ENCODE data around the gene ASB16.
"Not testable (repeated sequence)": the region's sequence is repeated elsewhere in the genome, so short reads cannot be mapped to it uniquely, and the experiment has no call there.

Gene ASB16

DNA sequence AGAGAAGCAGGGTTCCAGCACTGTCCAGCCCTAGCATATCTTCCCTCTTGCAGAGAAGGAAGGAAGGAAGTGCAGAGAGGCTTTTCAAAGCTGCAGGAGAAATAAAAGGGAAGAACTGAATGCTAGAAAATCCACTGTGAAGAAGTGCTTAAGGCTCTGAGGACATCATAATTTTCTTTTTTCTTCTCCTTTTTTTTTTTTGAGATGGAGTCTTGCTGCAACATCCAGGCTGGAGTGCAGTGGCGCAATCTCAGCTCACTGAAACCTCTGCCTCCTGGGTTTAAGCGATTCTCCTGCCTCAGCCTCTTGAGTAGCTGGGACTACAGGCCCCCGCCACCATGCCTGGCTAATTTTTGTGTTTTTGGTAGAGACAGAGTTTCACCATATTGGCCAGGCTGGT, 21.4 kb upstream of the ASB16 start:
- DNase-seq (ENCODE audit: low spot score) = not testable (repeated sequence)

DNA sequence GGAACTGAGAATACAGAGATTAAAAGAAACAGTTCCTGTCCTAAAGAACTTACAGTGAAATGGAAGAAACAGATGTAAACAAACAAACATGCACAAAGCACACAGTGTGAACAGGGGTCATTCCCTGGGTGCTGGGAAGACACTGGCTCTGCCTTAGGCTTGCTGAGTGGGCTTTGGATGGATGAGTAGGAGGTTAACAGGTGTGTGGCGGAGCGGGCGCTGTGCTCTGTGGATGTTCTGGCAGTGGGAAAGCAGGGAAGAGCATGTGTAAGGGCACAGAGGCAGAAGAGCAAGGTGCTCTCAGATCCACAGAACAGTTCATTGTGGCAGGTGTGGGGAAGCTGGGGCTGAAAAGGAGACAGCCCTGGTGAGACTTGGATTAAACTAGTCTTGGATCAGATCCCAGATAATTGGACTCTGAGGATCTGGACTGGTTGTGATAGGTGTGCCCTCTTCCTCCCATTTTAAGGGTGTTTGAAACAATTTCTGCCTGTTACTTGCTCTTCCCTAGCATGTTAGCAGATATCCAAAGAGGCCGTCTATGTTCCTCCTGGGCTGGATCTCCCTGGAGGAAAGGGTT, 20.7 kb upstream of the ASB16 start:
- no peak for DNase-seq (ENCODE audit: low spot score)

GRCh38 chr17:44152875-44153274, 17.6 kb upstream of the ASB16 start:
- DNase-seq (ENCODE audit: low spot score) = no peak

- DNase-seq (ENCODE audit: low spot score) = no peak
Observed at GRCh38 chr17:44155488-44155887, 15.0 kb upstream of the ASB16 start.

DNA sequence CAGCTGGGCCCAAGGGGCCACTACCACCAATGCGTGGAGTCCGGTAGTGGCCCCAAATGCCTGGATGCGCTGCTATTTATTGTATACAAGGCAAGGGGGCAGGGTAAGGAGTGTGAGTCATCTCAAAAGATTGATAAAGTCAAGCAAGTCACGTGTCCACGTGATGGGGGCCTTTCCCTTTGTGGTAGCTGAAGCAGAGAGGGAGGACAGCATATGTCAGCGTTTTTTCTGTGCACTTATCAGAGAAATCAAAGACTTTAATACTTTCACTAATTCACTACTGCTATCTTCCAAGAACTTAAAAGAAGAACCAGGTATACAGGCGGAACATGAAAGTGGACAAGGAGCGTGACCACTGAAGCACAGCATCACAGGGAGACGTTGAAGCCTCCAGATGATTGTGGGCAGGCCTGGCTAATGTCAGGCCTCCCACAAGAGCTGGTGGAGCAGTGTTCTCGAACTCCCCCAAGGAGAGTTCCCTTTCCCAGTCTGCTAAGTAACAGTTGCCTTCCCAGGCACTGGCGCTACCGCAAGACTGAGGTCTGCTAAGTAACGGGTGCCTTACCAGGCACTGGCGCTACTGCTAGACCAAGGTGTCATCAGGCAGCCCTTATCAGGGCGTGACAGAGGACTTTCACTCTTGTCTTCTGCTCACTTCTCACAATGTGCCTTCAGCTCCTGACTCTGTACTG, 10.8 kb upstream of the ASB16 start:
- no peak for DNase-seq (ENCODE audit: low spot score)

DNA sequence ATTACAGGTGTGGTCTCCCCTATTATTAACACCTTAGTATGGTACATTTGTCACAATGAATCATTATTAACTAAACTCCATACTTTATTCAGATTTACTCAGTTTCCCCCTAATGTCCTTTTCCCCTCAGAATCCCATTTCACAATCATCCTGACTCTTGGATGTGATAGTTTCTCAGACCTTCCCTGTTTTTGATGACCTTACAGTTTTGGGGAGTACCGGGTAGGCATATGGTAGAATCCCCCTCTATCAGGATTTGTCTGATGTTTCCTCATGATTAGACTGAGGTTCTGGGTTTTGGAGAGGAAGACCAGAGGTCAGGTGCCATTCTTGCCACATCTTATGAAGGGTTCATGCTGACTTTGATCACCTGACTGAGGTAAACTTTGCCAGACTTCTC, 6.0 kb upstream of the ASB16 start:
- DNase-seq (ENCODE audit: low spot score) = no peak

GRCh38 chr17:44167181-44167861, 3.2 kb upstream of the ASB16 start:
- no peak for DNase-seq (ENCODE audit: low spot score)

DNA sequence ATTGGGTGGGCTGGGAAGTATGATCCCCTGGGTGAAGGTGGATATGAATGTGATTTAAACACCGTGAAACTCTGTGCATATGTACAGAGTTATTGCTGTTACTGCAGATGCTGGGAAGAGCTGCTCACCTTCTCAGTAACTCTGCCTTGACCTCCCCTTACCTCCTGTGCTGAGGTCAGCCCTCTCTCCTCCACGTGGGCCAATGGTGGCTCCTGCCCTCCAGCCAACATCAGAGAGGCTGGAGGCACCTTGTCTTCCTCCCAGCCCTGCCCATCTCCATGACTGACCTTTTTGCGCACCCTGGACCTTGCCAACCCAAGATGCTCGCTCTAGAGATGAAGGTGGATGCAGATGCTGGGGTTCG, 387 bp upstream of the ASB16 start:
- DNase-seq (ENCODE audit: low spot score) = no peak

DNA sequence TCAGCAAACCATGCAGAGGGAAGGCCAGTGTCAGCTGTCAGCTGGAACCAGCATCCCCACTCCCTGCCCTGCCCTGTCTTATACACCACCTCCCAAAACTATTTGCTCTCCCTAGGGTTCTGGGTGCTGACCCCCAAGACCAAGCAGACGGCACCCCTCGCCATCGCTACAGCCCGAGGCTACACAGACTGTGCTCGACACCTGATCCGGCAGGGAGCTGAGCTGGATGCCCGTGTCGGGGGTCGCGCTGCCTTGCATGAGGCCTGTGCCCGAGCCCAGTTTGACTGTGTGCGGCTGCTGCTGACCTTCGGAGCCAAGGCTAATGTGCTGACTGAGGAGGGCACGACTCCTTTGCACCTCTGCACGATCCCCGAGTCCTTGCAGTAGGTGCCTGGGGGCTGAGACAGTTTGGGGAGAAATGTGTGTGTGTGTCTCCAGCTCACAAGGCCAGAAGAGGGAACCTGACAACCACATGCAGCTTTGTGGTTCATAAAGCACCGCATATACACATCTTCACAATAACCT, 1.5 kb downstream of the ASB16 start:
- no peak for DNase-seq (ENCODE audit: low spot score)

DNA sequence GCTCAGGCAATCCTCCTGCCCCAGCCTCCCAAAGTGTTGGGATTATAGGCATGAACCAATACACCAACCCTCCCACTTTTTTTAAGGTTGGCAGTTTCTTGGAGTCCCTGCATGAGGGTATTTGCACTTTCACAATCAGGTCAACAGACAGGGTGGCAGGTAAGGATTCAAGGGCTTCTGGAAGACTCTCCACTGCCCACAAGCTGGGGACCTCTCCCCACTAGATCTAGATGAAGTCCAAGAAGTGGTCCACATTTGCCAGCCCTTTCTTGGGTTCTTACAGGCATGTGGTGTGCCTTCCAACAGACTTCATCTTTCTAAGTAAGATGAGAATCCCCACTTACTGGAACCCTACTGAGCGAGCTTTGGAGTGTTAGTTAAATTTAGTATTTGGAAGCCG, 3.9 kb downstream of the ASB16 start:
- DNase-seq (ENCODE audit: low spot score) = no peak

DNA sequence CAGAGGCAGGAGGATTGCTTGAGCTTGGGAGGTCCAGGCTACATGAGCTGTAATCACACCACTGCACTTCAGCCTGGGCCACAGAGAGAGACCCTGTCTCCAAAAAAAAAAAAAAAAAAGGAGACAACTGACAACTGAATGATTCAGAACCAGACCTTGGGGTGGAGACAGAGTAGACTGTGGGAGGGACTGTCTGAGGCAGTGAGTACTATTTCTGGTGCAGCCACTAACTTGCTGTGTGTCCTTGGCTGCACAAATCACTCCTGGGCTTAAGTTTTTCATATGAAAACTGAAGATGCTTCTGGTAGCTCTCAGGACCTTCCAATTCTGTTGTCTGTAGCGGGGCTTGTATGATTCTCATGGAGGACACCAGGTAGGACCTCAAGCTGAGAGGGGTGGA, 5.8 kb downstream of the ASB16 start:
- DNase-seq (ENCODE audit: low spot score) = no peak

DNA sequence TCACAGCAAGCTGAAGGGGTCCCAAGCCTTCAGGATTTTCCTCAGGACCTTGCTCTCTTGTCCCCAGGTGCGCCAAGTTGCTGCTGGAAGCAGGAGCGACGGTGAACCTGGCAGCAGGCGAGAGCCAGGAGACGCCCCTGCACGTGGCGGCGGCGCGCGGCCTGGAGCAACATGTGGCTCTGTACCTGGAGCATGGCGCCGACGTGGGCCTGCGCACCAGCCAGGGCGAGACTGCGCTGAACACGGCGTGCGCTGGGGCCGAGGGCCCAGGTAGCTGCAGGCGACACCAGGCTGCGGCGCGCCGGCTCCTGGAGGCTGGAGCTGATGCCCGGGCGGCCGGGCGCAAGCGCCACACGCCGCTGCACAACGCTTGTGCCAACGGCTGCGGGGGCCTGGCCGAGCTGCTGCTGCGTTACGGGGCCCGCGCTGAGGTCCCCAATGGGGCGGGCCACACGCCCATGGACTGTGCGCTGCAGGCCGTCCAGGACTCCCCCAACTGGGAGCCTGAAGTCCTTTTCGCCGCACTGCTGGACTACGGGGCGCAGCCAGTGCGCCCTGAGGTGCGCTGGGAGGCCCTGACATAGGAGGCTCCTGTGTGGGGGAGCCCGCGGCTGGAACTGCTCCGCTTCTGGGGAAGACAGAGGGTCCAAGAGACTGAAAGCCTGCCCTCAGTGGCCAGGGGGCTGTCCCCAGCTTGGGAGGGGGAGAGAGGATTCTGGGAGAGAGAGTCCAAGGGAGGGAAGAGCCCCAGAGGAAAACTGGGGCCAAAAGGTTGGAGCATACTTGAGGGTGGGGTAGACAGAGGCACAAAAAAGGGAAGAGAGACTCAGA, 6.4 kb downstream of the ASB16 start:
- no peak for DNase-seq (ENCODE audit: low spot score)

DNA sequence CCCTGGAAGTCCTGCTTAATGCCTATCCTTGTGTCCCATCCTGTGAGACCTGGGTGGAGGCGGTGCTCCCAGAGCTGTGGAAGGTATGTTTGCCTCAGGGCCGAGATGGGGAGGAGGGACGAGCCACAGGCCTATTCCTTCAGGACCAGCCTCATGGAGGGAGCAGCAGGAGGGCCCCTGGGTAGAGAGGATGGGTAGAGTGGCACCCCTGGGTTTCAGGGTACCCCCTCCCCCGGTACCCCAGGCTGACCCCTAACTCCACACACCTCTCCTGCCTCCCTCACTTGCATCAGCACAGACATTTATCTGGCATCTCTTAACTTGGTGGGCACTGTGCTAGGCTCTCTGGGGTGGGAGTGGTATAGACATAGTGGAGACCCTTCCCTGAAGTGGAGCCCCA, 7.1 kb downstream of the ASB16 start:
- no peak for DNase-seq (ENCODE audit: low spot score)

DNA sequence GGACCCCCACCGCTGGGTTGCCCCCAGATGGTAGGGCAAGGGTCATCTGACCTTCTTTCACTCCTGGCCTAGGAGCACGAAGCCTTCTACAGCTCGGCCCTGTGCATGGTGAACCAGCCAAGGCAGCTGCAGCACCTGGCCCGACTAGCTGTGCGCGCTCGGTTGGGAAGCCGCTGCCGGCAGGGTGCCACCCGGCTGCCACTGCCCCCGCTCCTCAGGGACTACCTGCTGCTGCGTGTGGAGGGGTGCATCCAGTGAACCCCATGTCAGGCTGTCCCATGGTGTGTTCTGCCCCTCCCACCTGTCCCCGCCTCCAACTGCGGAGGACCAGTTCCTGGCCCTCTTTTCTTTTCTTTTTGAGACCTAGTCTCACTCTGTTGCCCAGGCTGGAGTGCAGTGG, 7.6 kb downstream of the ASB16 start:
- DNase-seq (ENCODE audit: low spot score) = no peak

- DNase-seq (ENCODE audit: low spot score) = no peak
Observed at GRCh38 chr17:44183024-44183423, 12.5 kb downstream of the ASB16 start.

DNA sequence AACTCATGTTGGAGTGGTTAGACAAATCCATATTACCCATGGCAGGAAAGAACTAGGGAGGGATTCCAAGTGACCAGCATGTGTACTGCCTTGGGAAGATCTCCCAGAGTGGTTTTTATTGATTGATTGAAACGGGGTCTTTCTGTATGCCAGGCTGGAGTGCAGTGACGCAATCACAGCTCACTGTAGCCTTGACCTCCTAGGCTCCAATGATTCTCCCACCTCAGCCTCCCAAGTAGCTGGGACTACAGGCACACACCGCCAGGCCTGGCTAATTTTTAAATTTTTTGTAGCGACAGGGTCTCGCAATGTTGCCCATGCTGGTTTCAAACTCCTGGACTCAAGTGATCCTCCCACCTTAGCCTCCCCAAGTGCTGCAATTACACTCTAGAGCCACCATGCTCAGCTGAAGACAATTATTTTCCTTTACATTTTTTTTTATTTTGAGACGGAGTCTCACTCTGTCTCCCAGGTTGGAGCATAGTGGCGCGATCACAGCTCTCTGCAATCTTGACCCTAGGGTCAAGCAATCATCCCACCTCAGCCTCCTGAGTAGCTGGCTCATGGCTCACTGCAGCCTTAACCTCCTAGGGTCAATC, 13.8 kb downstream of the ASB16 start:
- no peak for DNase-seq (ENCODE audit: low spot score)

DNA sequence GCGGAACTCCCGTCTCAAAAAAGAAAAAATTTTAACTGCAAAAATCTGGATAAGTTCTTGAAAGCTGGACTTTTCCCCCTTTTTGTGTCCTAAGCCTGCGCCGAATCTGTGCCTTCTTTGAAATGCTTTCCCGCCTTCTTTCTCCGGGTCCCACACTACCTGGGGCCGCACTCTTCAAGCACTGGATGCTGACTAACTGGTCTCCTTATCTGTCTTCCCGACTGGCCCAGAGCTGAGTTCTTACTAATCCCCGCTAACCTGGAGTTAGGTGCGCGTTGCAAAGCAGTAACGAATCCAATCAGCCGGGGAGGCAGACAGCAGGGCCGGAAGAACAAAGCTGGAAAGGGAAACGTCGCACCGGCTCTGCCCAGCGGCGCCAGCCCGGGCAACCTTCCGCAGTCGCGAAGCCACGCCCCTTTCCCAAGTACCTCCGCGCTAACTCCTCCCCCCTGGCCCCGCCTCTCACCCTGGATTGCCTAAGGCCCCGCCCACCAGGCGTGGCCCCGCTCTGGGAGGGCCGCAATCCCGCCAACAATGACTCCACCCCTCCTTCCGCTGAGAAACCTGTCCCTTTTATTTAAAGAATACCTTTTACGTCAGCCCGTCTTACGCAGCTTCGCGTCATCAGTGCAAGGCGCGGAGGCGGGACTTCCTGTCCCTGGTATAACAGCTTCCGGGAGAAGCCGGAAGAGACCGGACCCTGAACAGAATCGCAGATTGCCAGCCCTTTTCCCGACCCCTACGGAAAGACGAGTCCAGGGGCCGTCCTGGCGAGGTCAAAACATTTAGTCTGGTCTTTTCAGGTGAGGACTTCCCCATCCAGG, 16.0 kb downstream of the ASB16 start, which contains the start of gene TMUB2:
TMUB2 (plus strand) TSS at position 666 of the 824 bp plus-strand sequence. CDS start 737 bp downstream, outside the sequence.
- peak; percentile 100 for DNase-seq (ENCODE audit: low spot score)

- no peak for DNase-seq (ENCODE audit: low spot score)
Observed at GRCh38 chr17:44187131-44187899, 16.8 kb downstream of the ASB16 start.

DNA sequence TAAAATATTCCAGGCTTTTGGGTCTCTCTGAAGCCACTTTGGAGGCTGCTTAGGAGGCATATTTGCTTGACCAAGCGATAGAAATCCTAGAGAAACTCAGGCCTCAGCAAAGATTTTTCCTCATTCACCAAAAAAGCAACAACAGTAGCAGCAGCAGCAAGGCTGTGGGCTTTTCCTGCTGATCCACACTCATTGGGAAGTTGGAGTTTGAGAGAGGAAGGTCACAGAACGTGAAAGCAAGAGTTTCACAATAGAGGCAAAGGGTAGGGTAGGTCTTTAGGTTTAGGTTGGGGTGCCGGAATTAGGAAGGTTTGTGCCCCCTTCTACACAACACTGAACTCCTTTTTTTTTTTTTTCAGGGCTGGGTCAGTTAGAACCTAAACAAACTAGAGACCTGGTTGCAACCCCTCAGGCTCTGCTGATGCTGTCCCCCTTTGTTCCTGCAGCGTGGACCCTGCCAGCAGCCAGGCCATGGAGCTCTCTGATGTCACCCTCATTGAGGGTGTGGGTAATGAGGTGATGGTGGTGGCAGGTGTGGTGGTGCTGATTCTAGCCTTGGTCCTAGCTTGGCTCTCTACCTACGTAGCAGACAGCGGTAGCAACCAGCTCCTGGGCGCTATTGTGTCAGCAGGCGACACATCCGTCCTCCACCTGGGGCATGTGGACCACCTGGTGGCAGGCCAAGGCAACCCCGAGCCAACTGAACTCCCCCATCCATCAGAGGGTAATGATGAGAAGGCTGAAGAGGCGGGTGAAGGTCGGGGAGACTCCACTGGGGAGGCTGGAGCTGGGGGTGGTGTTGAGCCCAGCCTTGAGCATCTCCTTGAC, 18.3 kb downstream of the ASB16 start:
- no peak for DNase-seq (ENCODE audit: low spot score)

Measured in left forelimb (tissue), 1 donor.